A549 (cell line): ENCODE data around the gene NPHP1. TPM values are rescaled to one million over a fixed set of nuclear protein-coding genes. Genes with fewer than 3 reads are reported as not detected.
A peak's percentile ranks its signal among the peaks of the same experiment; 100 is the strongest.

Experiments
- ATAC-seq, 2 experiments: fragments of 200-7000 bp in 1 of 2; fragments of >200 bp in 1 of 2; cut with Nextera tagmentation in 1 of 2; cut with Tn5 transposase in 1 of 2; 3 replicates each; pipeline versions ENCODE4 v1.8.0 to v1.9.1; 2018 to 2020; ENCODE audit warnings: mild to moderate bottlenecking in 1 of 2, moderate library complexity in 1 of 2
- CTCF ChIA-PET: fragments of 300-600 bp; sonication (Branson Sonifier 250); formaldehyde crosslinking; extraction: SDS; loops from one replicate; lab custom pipeline; 2021; ENCODE audit warnings: antibody characterized with exemption, inconsistent platforms; lab: Yijun Ruan, JAX
- POLR2A ChIA-PET: fragments of 350-600 bp; formaldehyde crosslinking; extraction: SDS; loops from one replicate; lab custom pipeline; 2021; ENCODE audit warnings: antibody characterized with exemption, inconsistent platforms; lab: Yijun Ruan, JAX
- DNase-seq, 2 experiments: peaks; one replicate each; pipeline versions ENCODE4 v3.0.0 to v3.0.0-alpha.2; 2011 to 2016; ENCODE audit warnings: low read depth in 1 of 2, low spot score in 1 of 2
- FAIRE-seq: peaks from 2 replicates; lab custom pipeline; 2011; peaks lifted over from hg19 to GRCh38; lab: Jason Lieb, UNC
- H3K27ac ChIP-seq, 2 experiments: fragments of >200 bp; sonication (Bioruptor Twin); formaldehyde crosslinking; 3 replicates each; pipeline ENCODE4 v1.5.1; 2016 to 2017
- H3K4me1 ChIP-seq: fragments of >200 bp; sonication (Bioruptor Twin); formaldehyde crosslinking; 3 replicates; pipeline ENCODE4 v1.6.1; 2016
- H3K4me2 ChIP-seq: fragments of >200 bp; sonication (Bioruptor Twin); formaldehyde crosslinking; 3 replicates; pipeline ENCODE4 v1.6.1; 2016
- H3K4me3 ChIP-seq: fragments of >200 bp; sonication (Bioruptor Twin); formaldehyde crosslinking; 3 replicates; pipeline ENCODE4 v1.5.1; 2016
- H3K9me3 ChIP-seq: fragments of >200 bp; sonication (Bioruptor Twin); formaldehyde crosslinking; 3 replicates; pipeline ENCODE4 v1.6.1; 2016
- CBX2 ChIP-seq: fragments of 200-600 bp; sonication (generic); IDR thresholded peaks from 2 replicates; pipeline ENCODE4 v1.6.1; 2016; ENCODE audit warnings: low read depth, mild to moderate bottlenecking, borderline replicate concordance
- CBX8 ChIP-seq: fragments of 200-600 bp; sonication (generic); IDR thresholded peaks from 2 replicates; pipeline ENCODE4 v1.6.1; 2016
- CEBPB ChIP-seq, 2 experiments: fragments of >200 bp in 1 of 2; sonication (Bioruptor Twin) in 1 of 2; formaldehyde crosslinking in 1 of 2; IDR thresholded peaks; 2 replicates each; pipeline ENCODE4 v1.6.1; 2012 to 2016
- CHD2 ChIP-seq: fragments of 150-350 bp; IDR thresholded peaks from 2 replicates; pipeline ENCODE4 v1.6.1; 2014; ENCODE audit warnings: low read length; ENCODE audit not compliant: partially characterized antibody
- CHD4 ChIP-seq: fragments of 200-600 bp; sonication (generic); IDR thresholded peaks from 2 replicates; pipeline ENCODE4 v1.6.1; 2016; ENCODE audit warnings: antibody characterized with exemption, mild to moderate bottlenecking, borderline replicate concordance
- E2F6 ChIP-seq: IDR thresholded peaks from 2 replicates; pipeline ENCODE4 v1.6.1; 2012; ENCODE audit warnings: low read depth, borderline replicate concordance
- ESRRA ChIP-seq: fragments of 150-350 bp; IDR thresholded peaks from 2 replicates; pipeline ENCODE4 v1.6.1; 2014; ENCODE audit warnings: mild to moderate bottlenecking, low read length, borderline replicate concordance
- HDAC2 ChIP-seq: fragments of 200-600 bp; sonication (generic); IDR thresholded peaks from 2 replicates; pipeline ENCODE4 v1.6.1; 2016
- HOXB13 ChIP-seq: fragments of 250-450 bp; sonication (Bioruptor Pico); IDR thresholded peaks from 2 replicates; pipeline ENCODE4 v1.5.0; 2020; ENCODE audit warnings: low read depth, mild to moderate bottlenecking, moderate library complexity
- KDM1A ChIP-seq: fragments of 200-600 bp; sonication (generic); IDR thresholded peaks from 2 replicates; pipeline ENCODE4 v1.6.1; 2016; ENCODE audit warnings: low read depth, mild to moderate bottlenecking
- KDM5A ChIP-seq: fragments of 200-600 bp; sonication (generic); IDR thresholded peaks from 2 replicates; pipeline ENCODE4 v1.6.1; 2016; ENCODE audit warnings: antibody characterized with exemption, mild to moderate bottlenecking
- NPAS2 ChIP-seq: fragments of 250-450 bp; sonication (Bioruptor Pico); IDR thresholded peaks from 2 replicates; pipeline ENCODE4 v1.8.0; 2022; ENCODE audit warnings: mild to moderate bottlenecking, moderate library complexity, borderline replicate concordance
- POLR2AphosphoS2 ChIP-seq: conservative IDR thresholded peaks from 2 replicates; pipeline ENCODE4 v1.6.1; 2012; ENCODE audit warnings: low read length, improper control_type of control experiment, inconsistent platforms
- RARB ChIP-seq: fragments of 250-450 bp; sonication (Bioruptor Pico); IDR thresholded peaks from 2 replicates; pipeline ENCODE4 v1.8.0; 2021; ENCODE audit warnings: mild to moderate bottlenecking, moderate library complexity
- REST ChIP-seq: fragments of 200-600 bp; sonication (generic); IDR thresholded peaks from 2 replicates; pipeline ENCODE4 v1.6.1; 2016; ENCODE audit warnings: antibody characterized with exemption, mild to moderate bottlenecking, moderate library complexity
- RNF2 ChIP-seq: fragments of 200-600 bp; sonication (generic); IDR thresholded peaks from 2 replicates; pipeline ENCODE4 v1.6.1; 2016; ENCODE audit warnings: low read depth, mild to moderate bottlenecking, antibody characterized with exemption, moderate library complexity, borderline replicate concordance
- SMC3 ChIP-seq: fragments of >200 bp; sonication (Bioruptor Twin); formaldehyde crosslinking; IDR thresholded peaks from 3 replicates; pipeline ENCODE4 v1.6.1; 2018; ENCODE audit warnings: inconsistent platforms
- ZFP36 ChIP-seq: fragments of 450-650 bp; IDR thresholded peaks from 2 replicates; pipeline ENCODE4 v1.6.1; 2014; ENCODE audit warnings: borderline replicate concordance; ENCODE audit not compliant: partially characterized antibody
- ZNF302 ChIP-seq: fragments of 250-450 bp; sonication (Bioruptor Pico); IDR thresholded peaks from 2 replicates; pipeline ENCODE4 v1.9.0; 2021; ENCODE audit warnings: inconsistent platforms, mild to moderate bottlenecking, moderate library complexity
- WGBS: methylation state at CpG from one replicate; pipeline ENCODE4 v1.1.6; 2017; ENCODE audit errors: missing lambda C conversion rate; 5-methylcytosine and 5-hydroxymethylcytosine counted together
- polyA plus RNA-seq, 4 experiments: library from polyadenylated mRNA; depleted of rRNA in 3 of 4; stranded (reverse); fragments of >200 nt; fragmentation: RNase III in 1 of 4; extraction: RNeasy Plus Mini Kit Qiagen cat#74134 plus additional on column Dnase treatment in 1 of 4; gene quantifications; 2 replicates in 3 of 4; 3 replicates in 1 of 4; pipeline ENCODE4 v1.2.3, GENCODE V29; 2011 to 2017

The NPHP1 gene
- polyA plus RNA-seq, 2 of the 4 experiments (the other 2 are of a cell fraction), result 8.4 to 15.4 TPM

- TF ChIP-seq E2F6 (peak; percentile 94), SMC3 (0 out of 3 replicates have a peak, but pooled peaks have one; percentile 11), CEBPB (IDR thresholded peaks at IDR 0.05) (0 out of 4 replicates have a peak, but pooled peaks of 1 of the 2 experiments have one; percentile 27), ESRRA (no peak), NPAS2 (CRISPR knock-in tag) (no peak), KDM5A (peak; percentile 81), HOXB13 (CRISPR knock-in tag) (no peak)
These were observed 7.4 kb upstream of the NPHP1 start, which contains the start of gene MTLN (continued) for GRCh38 chr2:110211938-110212858.

DNA sequence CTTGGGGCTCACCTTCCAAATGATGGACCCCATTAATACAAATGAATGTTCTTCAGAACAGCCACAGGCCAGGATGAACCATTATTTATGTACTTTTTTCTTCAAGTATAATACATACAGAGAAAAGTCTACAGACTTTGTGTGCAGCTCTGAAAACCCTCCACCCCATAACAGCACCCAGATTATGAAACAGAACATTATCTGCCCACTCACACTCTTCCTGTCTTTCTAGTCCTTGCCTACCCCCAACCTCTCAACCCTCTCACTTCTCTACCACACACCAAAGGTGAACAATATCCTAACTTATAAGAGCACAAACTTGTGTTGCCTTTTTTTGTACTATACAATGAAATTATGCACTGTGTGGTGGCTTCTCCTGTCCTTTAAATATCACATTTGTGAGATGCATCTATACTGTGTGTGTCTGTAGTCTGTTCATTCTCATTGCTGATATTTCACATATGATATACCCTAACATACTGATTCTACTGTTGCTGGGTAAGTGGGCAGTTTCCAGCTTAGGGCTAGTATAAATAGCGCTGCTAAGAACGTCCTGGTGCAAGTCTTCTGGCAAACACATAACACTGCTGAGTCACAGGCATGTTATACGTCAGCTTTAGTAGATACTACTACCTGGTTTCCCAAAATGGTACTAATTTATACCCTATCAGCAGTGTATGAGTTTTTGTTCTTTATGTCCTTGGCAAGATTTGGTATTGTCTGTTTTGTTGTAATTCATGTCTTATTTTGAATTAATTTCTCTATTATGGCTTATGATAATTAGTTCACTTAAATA, 1.0 kb upstream of the NPHP1 start:
- Histone ChIP-seq H3K27ac (peak overlapping the region in 1 of 2 experiments; percentile 85; a peak in 3 of 6 replicates), H3K4me2 (peak overlapping the region; percentile 96), H3K4me3 (no peak overlapping the region; the same call in 2 of the 3 replicates), H3K4me1 (peaks cover 15% of the 10 kb centered on the region), H3K9me3 (no peaks in the 10 kb centered on the region)
- ATAC-seq, result peak; percentile 17 to 24; a peak in 3 of 6 replicates
- no peak for FAIRE-seq
- DNase-seq, result peak in 1 of 2 experiments; percentile 17
- POLR2A ChIA-PET, result no interaction called here
- CTCF ChIA-PET, result interaction anchor here (1.5 kb wide), 1 partner anchor 16 kb away, joined by 3 read pairs; no protein-coding TSS in a partner anchor
- 48% methylated on average over 3 of the region's 3 CpGs for WGBS
- no peak for TF ChIP-seq POLR2AphosphoS2
- no peak for TF ChIP-seq RNF2
- TF ChIP-seq CBX8, result no peak
- TF ChIP-seq HOXB13 (CRISPR knock-in tag), result no peak
- no peak for TF ChIP-seq ESRRA
- TF ChIP-seq CHD4, result no peak
- no peak for TF ChIP-seq CHD2
- no peak for TF ChIP-seq KDM5A
- TF ChIP-seq ZFP36, result no peak
- no peak for TF ChIP-seq CBX2
- no peak for TF ChIP-seq HDAC2
- no peak for TF ChIP-seq KDM1A
- no peak for TF ChIP-seq RARB (CRISPR knock-in tag)
- TF ChIP-seq REST, result no peak
- no peak for TF ChIP-seq ZNF302 (CRISPR knock-in tag)
